Measurements from ENCODE around the gene SFN.

- TF ChIP-seq EZH2 (IDR thresholded peaks at IDR 0.05; ENCODE audit: borderline replicate concordance, low read depth, low read length, severe bottlenecking) (no peak), CTCF (IDR thresholded peaks at IDR 0.05; ENCODE audit: borderline replicate concordance, extremely low read depth, low read length, poor library complexity, severe bottlenecking) (no peak)
Observed at GRCh38 chr1:26911399-26912146, 48.6 kb downstream of the SFN start.

All from DND-41 (cell line).